ENCODE measurements around the gene ZNF133. TPM values are rescaled to one million over a fixed set of nuclear protein-coding genes. Genes with fewer than 3 reads are reported as not detected.

The ZNF133 gene
- total RNA-seq, 6 donors from 2014 or later = 9.2 to 30.4 (median 12.8) TPM

DNA sequence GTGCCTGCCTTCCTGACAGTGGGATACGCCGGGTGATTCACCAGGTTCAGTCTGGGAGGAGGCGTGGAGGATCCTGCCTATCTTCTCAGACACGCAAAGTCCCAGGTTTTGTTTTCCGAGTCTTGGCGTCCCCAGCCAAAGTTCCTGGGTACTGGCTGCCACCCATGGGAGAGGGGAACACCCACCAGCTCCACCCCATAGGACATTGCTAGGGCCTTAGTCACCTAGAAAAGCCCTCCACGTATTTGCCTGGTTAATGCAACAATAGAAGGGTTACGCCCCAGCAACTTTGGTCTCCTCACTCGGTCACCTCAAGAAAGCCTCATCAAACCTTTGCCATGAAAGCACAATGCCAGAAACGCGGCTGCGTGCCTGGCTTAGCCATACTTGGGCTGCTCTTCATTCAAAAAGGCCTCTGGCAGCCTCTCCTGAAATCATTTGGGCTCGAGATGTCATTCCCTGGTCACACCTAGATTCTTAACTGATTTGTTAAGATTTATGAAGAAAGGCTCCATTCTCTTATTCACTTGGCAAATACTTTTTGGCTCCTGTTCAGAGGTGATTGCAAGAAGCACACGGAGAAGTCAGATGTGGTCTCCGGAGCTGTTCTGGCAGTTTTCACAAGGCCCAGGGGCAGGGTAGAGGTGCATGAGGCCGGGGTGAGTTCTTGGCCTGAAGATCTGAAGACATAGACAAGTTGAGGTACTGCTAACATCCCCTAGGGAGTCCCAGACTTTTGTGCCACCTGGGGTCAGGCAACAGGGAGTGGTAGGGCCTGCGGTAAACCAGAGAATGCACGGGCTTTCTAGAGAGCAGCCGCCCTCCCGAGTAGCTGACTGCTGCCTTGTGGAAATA lies 35.5 kb upstream of the ZNF133 start:
- H3K27ac ChIP-seq = peak overlapping the region in 3 of 4 donors; percentile 31 to 67 (median 59)
- H3K36me3 ChIP-seq = no peaks in the 10 kb centered on the region
- H3K4me1 ChIP-seq = peaks cover 0 to 14% (median 3%) of the 10 kb centered on the region in 4 donors
- no peaks in the 10 kb centered on the region for H3K27me3 ChIP-seq
- ATAC-seq (ENCODE audit: low FRiP score in 2 of 2) = peak; percentile 58 to 87
- no peaks in the 10 kb centered on the region for H3K9me3 ChIP-seq
- DNase-seq = peak in 1 of 2 donors; percentile 67
- WGBS, 2 donors = 70 to 74% methylated on average over 16 to 20 of the region's 20 CpGs
- no peak for TF ChIP-seq POLR2AphosphoS5 (IDR thresholded peaks at IDR 0.05)
- TF ChIP-seq EP300 (IDR thresholded peaks at IDR 0.05) = no peak
- TF ChIP-seq POLR2A (IDR thresholded peaks at IDR 0.05) = no peak
- TF ChIP-seq, protein P1, sequence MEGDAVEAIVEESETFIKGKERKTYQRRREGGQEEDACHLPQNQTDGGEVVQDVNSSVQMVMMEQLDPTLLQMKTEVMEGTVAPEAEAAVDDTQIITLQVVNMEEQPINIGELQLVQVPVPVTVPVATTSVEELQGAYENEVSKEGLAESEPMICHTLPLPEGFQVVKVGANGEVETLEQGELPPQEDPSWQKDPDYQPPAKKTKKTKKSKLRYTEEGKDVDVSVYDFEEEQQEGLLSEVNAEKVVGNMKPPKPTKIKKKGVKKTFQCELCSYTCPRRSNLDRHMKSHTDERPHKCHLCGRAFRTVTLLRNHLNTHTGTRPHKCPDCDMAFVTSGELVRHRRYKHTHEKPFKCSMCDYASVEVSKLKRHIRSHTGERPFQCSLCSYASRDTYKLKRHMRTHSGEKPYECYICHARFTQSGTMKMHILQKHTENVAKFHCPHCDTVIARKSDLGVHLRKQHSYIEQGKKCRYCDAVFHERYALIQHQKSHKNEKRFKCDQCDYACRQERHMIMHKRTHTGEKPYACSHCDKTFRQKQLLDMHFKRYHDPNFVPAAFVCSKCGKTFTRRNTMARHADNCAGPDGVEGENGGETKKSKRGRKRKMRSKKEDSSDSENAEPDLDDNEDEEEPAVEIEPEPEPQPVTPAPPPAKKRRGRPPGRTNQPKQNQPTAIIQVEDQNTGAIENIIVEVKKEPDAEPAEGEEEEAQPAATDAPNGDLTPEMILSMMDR (IDR thresholded peaks at IDR 0.05) = no peak
- H3K4me3 ChIP-seq = no peak overlapping the region

DNA sequence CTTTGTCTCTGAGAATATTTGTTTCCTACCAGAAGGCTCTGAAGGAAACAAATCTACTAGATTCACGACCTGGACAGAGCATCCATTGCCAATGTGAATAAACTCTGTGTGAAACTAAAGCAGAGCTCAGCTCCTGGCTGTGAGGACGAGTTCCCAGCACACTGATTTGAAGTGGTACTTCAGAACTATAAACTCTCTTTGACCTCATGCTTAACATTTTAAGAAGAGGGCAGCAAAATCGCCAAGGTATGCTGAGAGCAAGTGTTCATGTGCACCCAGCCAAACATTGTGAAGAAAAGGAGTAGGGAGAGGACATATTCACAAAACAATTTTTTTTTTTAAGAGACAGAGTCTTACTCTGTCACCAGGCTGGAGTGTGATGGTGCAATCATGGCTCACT lies 33.7 kb upstream of the ZNF133 start:
- WGBS, 2 donors = 36 to 52% methylated on average over 3 of the region's 3 CpGs
- DNase-seq (peak in 1 of 2 donors; percentile 47), ATAC-seq (ENCODE audit: low FRiP score in 2 of 2) (peak; percentile 28 to 50)
- Histone ChIP-seq H3K4me1 (peaks cover 0 to 14% (median 3%) of the 10 kb centered on the region in 4 donors), H3K27ac (peak overlapping the region in 2 of 4 donors; percentile 17 to 30), H3K27me3 (no peaks in the 10 kb centered on the region), H3K4me3 (no peak overlapping the region), H3K36me3 (no peaks in the 10 kb centered on the region), H3K9me3 (no peaks in the 10 kb centered on the region)
- TF ChIP-seq POLR2A (IDR thresholded peaks at IDR 0.05) = no peak
- TF ChIP-seq, protein P1 (IDR thresholded peaks at IDR 0.05) = no peak
- TF ChIP-seq EP300 (IDR thresholded peaks at IDR 0.05) = peak in 2 of 4 donors; percentile 27 to 52
- no peak for TF ChIP-seq POLR2AphosphoS5 (IDR thresholded peaks at IDR 0.05)

DNA sequence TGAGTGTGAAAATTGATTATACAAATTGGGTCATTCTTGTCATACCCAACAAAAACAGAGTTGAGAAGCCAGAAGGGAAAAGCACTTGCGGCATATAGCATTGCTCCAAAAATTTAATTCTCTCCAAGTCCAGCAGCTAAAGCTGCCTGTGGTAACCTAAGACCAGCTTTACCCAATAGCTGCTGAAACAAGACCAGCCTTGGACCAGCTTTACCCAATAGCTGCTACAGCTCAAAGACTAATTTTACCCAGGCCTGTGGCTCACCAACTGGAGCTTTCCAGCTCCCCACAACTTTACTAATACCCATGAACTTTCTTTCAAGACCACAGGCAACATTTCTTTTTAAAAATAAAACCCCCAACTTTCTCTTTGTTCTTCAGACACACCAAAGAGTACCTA lies 32.8 kb upstream of the ZNF133 start:
- Histone ChIP-seq H3K27me3 (no peaks in the 10 kb centered on the region), H3K4me1 (peaks cover 0 to 14% (median 3%) of the 10 kb centered on the region in 4 donors), H3K27ac (no peak overlapping the region), H3K9me3 (no peaks in the 10 kb centered on the region), H3K4me3 (no peak overlapping the region), H3K36me3 (no peaks in the 10 kb centered on the region)
- DNase-seq (no peak), ATAC-seq (ENCODE audit: low FRiP score in 2 of 2) (no peak)
- TF ChIP-seq POLR2AphosphoS5 (IDR thresholded peaks at IDR 0.05) = no peak
- TF ChIP-seq, protein P1 (IDR thresholded peaks at IDR 0.05) = no peak
- TF ChIP-seq POLR2A (IDR thresholded peaks at IDR 0.05) = no peak
- no peak for TF ChIP-seq EP300 (IDR thresholded peaks at IDR 0.05)
- 67 to 94% methylated on average over 1 of the region's 1 CpG for WGBS, 2 donors

DNA sequence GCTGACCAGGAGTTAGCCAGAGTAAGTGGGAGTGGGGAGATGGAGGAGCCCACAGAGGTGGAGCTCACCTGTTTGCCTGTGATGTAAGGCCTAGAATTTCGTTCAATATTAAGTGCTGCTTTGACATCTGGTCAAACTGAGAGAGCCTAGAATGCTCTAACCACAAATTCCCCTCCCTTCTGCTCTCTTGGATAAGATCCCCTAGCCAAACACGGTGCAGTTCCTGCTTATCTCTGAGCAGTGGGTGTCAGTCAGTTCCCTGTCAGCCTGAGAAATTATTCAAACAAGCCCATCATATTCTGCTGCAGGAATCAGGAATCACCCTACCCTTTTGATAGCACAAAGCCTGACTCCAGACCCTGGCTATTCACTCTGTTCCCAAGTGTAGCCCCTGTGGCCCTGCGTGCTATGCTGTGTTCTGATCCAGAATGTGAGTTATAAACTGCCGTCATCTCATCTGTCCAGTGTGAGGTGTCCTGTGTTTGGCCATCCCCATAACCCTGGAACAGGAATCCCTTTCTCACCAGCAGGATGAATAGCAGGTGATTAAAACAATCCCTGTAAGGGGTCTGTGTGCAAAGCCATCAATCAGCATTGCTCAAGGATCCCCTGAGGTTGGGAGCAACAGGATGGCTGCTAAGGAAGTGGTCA lies 31.8 kb upstream of the ZNF133 start:
- TF ChIP-seq, protein P1 (IDR thresholded peaks at IDR 0.05) = no peak
- TF ChIP-seq POLR2A (IDR thresholded peaks at IDR 0.05) (no peak), POLR2AphosphoS5 (IDR thresholded peaks at IDR 0.05) (no peak), EP300 (IDR thresholded peaks at IDR 0.05) (no peak)
- H3K4me3 ChIP-seq = no peak overlapping the region
- H3K27ac ChIP-seq = no peak overlapping the region
- no peak for DNase-seq
- no peaks in the 10 kb centered on the region for H3K9me3 ChIP-seq
- 54 to 78% methylated on average over 3 to 4 of the region's 4 CpGs for WGBS, 2 donors
- no peaks in the 10 kb centered on the region for H3K27me3 ChIP-seq
- H3K36me3 ChIP-seq = no peaks in the 10 kb centered on the region
- ATAC-seq (ENCODE audit: low FRiP score in 2 of 2) = no peak
- peaks cover 0 to 14% (median 3%) of the 10 kb centered on the region in 4 donors for H3K4me1 ChIP-seq
